ENCODE measurements around the gene MAML3. TPM values are rescaled to one million over a fixed set of nuclear protein-coding genes. Genes with fewer than 3 reads are reported as not detected.
A peak's percentile ranks its signal among the peaks of the same experiment; 100 is the strongest.

The MAML3 gene
- total and polyA plus RNA-seq, 9 donors = 11.1 to 23.8 (median 14.9) TPM

DNA sequence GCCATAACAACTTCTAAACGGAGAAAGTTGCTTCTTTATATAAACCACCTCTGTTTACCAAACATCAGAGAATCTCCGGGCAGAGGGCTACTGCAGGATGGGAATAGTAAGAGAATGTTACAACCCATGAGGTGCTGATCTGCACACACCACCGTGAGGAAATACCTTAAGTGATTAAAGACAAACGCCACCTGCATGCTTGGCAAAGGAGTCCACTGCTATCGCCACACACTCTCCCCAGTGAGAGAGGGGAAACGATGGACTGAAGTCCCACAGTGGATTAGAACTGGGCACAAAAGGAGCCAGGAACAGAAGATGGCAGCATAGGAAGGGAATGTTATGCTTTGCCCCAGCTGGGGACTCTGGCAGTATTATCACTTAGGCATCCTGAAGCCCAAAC is 15.6 kb downstream of the MAML3 start:
- Histone ChIP-seq H3K4me1 (ENCODE audit: insufficient read depth) (peaks cover 25% of the 10 kb centered on the region), H3K9me3 (no peaks in the 10 kb centered on the region), H3K36me3 (no peaks in the 10 kb centered on the region), H3K27ac (peak overlapping the region in 1 of 2 donors; percentile 22), H3K4me3 (no peak overlapping the region), H3K27me3 (no peaks in the 10 kb centered on the region)
- 9 to 31% (median 14%) methylated on average over 6 of the region's 6 CpGs for WGBS, 3 donors
- no peak for TF ChIP-seq EP300 (IDR thresholded peaks at IDR 0.05)
- no peak for TF ChIP-seq POLR2A (IDR thresholded peaks at IDR 0.05)
- TF ChIP-seq, protein P1, sequence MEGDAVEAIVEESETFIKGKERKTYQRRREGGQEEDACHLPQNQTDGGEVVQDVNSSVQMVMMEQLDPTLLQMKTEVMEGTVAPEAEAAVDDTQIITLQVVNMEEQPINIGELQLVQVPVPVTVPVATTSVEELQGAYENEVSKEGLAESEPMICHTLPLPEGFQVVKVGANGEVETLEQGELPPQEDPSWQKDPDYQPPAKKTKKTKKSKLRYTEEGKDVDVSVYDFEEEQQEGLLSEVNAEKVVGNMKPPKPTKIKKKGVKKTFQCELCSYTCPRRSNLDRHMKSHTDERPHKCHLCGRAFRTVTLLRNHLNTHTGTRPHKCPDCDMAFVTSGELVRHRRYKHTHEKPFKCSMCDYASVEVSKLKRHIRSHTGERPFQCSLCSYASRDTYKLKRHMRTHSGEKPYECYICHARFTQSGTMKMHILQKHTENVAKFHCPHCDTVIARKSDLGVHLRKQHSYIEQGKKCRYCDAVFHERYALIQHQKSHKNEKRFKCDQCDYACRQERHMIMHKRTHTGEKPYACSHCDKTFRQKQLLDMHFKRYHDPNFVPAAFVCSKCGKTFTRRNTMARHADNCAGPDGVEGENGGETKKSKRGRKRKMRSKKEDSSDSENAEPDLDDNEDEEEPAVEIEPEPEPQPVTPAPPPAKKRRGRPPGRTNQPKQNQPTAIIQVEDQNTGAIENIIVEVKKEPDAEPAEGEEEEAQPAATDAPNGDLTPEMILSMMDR (IDR thresholded peaks at IDR 0.05) = no peak
- intact Hi-C loops (cut with DNase I) = loop anchor here in 1 of 4 donors (10.0 kb wide), 1 partner anchor 54 kb away; no protein-coding TSS in a partner anchor
- no peak for DNase-seq

DNA sequence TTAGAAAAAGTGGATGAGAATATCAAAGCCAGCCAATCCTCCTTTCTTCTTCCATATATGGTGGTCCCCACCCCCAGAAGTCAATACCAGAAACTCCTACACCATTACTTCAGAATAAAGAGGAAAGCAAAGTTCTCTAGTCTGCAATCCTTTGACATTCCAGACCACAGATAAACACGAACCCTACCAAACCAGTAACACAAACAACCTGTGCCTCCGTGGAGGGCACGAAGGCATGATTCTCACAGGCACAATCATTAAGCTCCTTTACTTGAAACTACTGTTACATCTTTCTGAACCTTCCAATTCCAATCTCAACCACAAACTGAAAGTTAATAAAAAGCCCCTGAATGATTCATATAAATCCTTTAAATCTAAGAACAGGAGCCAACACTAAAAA is 16.3 kb downstream of the MAML3 start:
- peaks cover 25% of the 10 kb centered on the region for H3K4me1 ChIP-seq (ENCODE audit: insufficient read depth)
- TF ChIP-seq, protein P1 (IDR thresholded peaks at IDR 0.05) = no peak
- TF ChIP-seq EP300 (IDR thresholded peaks at IDR 0.05) (no peak), POLR2A (IDR thresholded peaks at IDR 0.05) (no peak)
- no peaks in the 10 kb centered on the region for H3K36me3 ChIP-seq
- H3K27ac ChIP-seq = peak overlapping the region in 1 of 2 donors; percentile 22
- H3K4me3 ChIP-seq = no peak overlapping the region
- intact Hi-C loops (cut with DNase I) = loop anchor here in 1 of 4 donors (10.0 kb wide), 1 partner anchor 53 kb away; no protein-coding TSS in a partner anchor
- 1 to 11% (median 5%) methylated on average over 3 of the region's 3 CpGs for WGBS, 3 donors
- H3K9me3 ChIP-seq = no peaks in the 10 kb centered on the region
- no peak for DNase-seq
- H3K27me3 ChIP-seq = no peaks in the 10 kb centered on the region

DNA sequence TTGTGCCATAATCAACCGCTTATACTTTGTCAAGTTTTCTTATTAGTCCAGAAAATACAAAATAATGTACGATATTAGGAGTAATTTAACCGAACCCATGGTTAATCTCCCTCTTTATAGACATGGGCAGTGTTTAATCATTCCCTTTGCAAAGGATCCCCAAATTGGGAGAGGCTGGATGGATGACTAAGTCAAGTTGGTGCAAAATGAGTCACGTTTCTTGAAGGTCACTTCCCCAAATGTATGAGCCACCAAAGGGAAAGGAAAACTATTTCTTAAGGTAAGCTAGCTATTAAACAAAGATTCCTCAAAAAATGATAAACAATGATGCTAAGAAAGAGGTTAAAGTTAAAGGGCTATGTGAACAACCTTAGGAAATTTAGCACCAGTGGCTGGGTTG is 17.5 kb downstream of the MAML3 start:
- intact Hi-C loops (cut with DNase I) = loop anchor here in 1 of 4 donors (10.0 kb wide), 1 partner anchor 52 kb away; no protein-coding TSS in a partner anchor
- no peak for DNase-seq

DNA sequence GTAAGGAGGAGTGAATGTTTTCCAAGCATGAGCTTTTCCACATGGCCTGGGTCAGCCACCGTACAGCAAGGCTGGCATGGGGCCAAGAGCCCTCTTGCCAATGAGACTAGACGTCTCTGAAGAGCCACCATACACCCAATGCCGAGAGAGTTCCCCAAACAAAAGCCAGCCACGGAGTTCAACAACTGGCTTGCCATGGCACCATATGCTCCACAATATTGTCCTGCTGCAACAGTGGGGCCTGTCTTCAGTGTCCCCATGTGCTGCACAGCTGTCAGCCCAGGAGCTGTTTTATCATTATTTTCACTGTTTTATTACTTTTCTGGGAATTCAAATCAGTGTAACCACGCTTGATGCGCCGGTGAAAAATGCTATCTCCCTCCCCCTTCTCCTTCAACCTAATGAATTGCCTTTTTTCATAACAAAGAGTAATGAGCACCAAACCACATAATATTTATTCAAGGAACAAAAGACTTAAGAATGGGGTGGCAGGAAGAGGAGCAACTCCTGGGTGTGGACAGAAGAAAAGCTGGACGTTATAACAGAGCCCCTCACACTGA is 18.4 kb downstream of the MAML3 start:
- peak overlapping the region in 1 of 2 donors; percentile 46 for H3K27ac ChIP-seq
- no peak overlapping the region for H3K4me3 ChIP-seq
- no peak for TF ChIP-seq POLR2A (IDR thresholded peaks at IDR 0.05)
- TF ChIP-seq, protein P1 (IDR thresholded peaks at IDR 0.05) = no peak
- no peak for TF ChIP-seq EP300 (IDR thresholded peaks at IDR 0.05)
- H3K4me1 ChIP-seq (ENCODE audit: insufficient read depth) = peaks cover 30% of the 10 kb centered on the region
- 6 to 13% (median 7%) methylated on average over 8 of the region's 8 CpGs for WGBS, 3 donors
- H3K36me3 ChIP-seq = no peaks in the 10 kb centered on the region
- intact Hi-C loops (cut with DNase I) = loop anchor here in 1 of 4 donors (10.0 kb wide), 1 partner anchor 51 kb away; no protein-coding TSS in a partner anchor
- no peaks in the 10 kb centered on the region for H3K9me3 ChIP-seq
- peak; percentile 76 to 91 (median 80) for DNase-seq
- H3K27me3 ChIP-seq = no peaks in the 10 kb centered on the region

More for the DNA sequence above, 17.5 kb downstream of the MAML3 start:
- Histone ChIP-seq H3K9me3 (no peaks in the 10 kb centered on the region), H3K4me1 (ENCODE audit: insufficient read depth) (peaks cover 29% of the 10 kb centered on the region), H3K27ac (peak overlapping the region in 1 of 2 donors; percentile 46), H3K27me3 (no peaks in the 10 kb centered on the region), H3K36me3 (no peaks in the 10 kb centered on the region), H3K4me3 (no peak overlapping the region)
- no peak for TF ChIP-seq POLR2A (IDR thresholded peaks at IDR 0.05)
- TF ChIP-seq EP300 (IDR thresholded peaks at IDR 0.05) = no peak
- TF ChIP-seq, protein P1 (IDR thresholded peaks at IDR 0.05) = no peak
- 64 to 69% (median 67%) methylated on average over 4 of the region's 4 CpGs for WGBS, 3 donors
